Ishikawa (cell line): ENCODE measurements around the gene SNX11.

Experiments used
- CEBPB ChIP-seq: IDR thresholded peaks from 2 replicates; pipeline ENCODE4 v1.6.1; 2012
- CREB1 ChIP-seq: IDR thresholded peaks from 2 replicates; pipeline ENCODE4 v1.6.1; 2012; ENCODE audit warnings: low read depth
- EGR1 ChIP-seq: IDR thresholded peaks from 2 replicates; pipeline ENCODE4 v1.6.1; 2012
- EP300 ChIP-seq: IDR thresholded peaks from 2 replicates; pipeline ENCODE4 v1.6.1; 2012; ENCODE audit warnings: borderline replicate concordance
- FOXM1 ChIP-seq: IDR thresholded peaks from 2 replicates; pipeline ENCODE4 v1.6.1; 2012; ENCODE audit warnings: low read depth, borderline replicate concordance
- NFIC ChIP-seq: IDR thresholded peaks from 2 replicates; pipeline ENCODE4 v1.6.1; 2012
- RAD21 ChIP-seq: IDR thresholded peaks from 2 replicates; pipeline ENCODE4 v1.6.1; 2012; ENCODE audit warnings: low read depth
- REST ChIP-seq: IDR thresholded peaks from 2 replicates; pipeline ENCODE4 v1.6.1; 2012; ENCODE audit warnings: low read depth, mild to moderate bottlenecking
- TAF1 ChIP-seq: IDR thresholded peaks from 2 replicates; pipeline ENCODE4 v1.6.1; 2012; ENCODE audit warnings: low read depth, mild to moderate bottlenecking
- TCF12 ChIP-seq: IDR thresholded peaks from 2 replicates; pipeline ENCODE4 v1.6.1; 2012; ENCODE audit warnings: low read depth
- TEAD4 ChIP-seq: IDR thresholded peaks from 2 replicates; pipeline ENCODE4 v1.6.1; 2012
- YY1 ChIP-seq: IDR thresholded peaks from 2 replicates; pipeline ENCODE4 v1.6.1; 2012; ENCODE audit warnings: low read depth
- ZBTB7A ChIP-seq: IDR thresholded peaks from 2 replicates; pipeline ENCODE4 v1.6.1; 2012; ENCODE audit warnings: low read depth
- TF ChIP-seq, protein P1 (sequence below): IDR thresholded peaks from 2 replicates; pipeline ENCODE4 v1.6.1; 2012
- TF ChIP-seq, protein P2 (sequence below): IDR thresholded peaks from 2 replicates; pipeline ENCODE4 v1.6.1; 2012

SNX11 gene

GRCh38 chr17:48129981-48130380, 22.4 kb downstream of the SNX11 start:
- no peak for TF ChIP-seq TAF1

DNA sequence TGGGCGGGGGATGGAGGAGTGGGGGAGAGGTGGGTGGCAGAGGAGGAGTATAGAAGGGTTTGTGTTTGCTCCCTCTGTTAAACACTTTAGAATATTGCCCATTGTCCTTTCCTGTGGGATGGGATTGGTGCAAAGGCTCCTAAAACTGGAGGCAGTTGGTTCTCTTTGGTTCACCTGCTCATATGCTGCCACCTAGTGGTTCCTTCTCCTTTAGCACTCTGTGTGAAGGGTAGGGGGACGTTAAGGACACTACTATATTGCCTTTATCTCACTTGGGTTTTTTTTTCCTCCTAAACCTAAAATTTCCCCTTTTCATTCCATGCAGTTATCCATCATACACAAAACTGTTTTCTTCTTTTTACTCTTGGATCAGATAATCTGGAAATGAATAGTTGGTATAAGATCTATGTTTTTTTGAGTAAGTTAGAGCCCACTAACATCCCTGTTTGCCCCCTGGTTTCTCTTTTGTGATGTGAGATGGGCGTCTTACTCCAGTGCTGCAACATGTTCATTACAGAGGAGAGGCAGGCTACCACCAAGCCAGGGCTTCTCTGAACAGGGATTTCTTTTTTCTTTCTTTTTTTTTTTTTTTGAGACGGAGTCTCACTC, 23.8 kb downstream of the SNX11 start:
- TF ChIP-seq TCF12 = no peak
- peak; percentile 98 for TF ChIP-seq RAD21

- TF ChIP-seq CREB1 = no peak
- no peak for TF ChIP-seq EP300
These were observed 24.8 kb downstream of the SNX11 start for GRCh38 chr17:48132385-48132784.

GRCh38 chr17:48134912-48135480, 27.4 kb downstream of the SNX11 start:
- no peak for TF ChIP-seq CEBPB
- TF ChIP-seq, protein P1, sequence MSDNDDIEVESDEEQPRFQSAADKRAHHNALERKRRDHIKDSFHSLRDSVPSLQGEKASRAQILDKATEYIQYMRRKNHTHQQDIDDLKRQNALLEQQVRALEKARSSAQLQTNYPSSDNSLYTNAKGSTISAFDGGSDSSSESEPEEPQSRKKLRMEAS = no peak
- no peak for TF ChIP-seq CREB1
- TF ChIP-seq TEAD4 = no peak
- TF ChIP-seq ZBTB7A = no peak
- TF ChIP-seq, protein P2, sequence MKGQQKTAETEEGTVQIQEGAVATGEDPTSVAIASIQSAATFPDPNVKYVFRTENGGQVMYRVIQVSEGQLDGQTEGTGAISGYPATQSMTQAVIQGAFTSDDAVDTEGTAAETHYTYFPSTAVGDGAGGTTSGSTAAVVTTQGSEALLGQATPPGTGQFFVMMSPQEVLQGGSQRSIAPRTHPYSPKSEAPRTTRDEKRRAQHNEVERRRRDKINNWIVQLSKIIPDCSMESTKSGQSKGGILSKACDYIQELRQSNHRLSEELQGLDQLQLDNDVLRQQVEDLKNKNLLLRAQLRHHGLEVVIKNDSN = no peak
- TF ChIP-seq TCF12 = no peak
- no peak for TF ChIP-seq RAD21
- no peak for TF ChIP-seq EP300
- no peak for TF ChIP-seq YY1
- TF ChIP-seq EGR1 = no peak
- no peak for TF ChIP-seq FOXM1
- TF ChIP-seq REST = no peak
- no peak for TF ChIP-seq TAF1
- TF ChIP-seq NFIC = no peak

DNA sequence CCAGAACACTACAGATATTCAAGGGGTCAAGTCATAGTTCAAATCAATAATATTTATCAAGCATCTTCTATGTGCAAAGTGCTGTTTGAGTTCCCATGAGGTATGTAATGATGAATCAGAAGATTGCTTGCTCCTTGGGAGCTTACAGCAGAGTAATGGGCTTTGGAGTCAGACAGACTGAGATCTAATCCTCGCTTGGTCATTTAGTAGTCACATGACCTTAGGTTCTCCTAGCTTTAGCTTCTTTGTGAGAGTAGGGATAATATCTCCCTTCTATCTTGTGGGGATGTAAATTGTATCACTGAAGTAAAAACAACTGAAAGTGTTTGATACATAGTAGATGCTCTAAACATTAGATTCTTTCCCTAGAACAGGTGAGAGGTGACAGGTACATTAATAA, 30.1 kb downstream of the SNX11 start:
- no peak for TF ChIP-seq RAD21
- TF ChIP-seq, protein P1 = no peak
- no peak for TF ChIP-seq EP300
- no peak for TF ChIP-seq CEBPB
- TF ChIP-seq, protein P2 = no peak
- TF ChIP-seq YY1 = no peak
- TF ChIP-seq NFIC = no peak
- TF ChIP-seq ZBTB7A = no peak
- TF ChIP-seq CREB1 = no peak
- no peak for TF ChIP-seq TEAD4

- TF ChIP-seq FOXM1 (no peak), TAF1 (no peak), EGR1 (no peak)
These were observed 32.4 kb downstream of the SNX11 start for GRCh38 chr17:48139944-48140343.

- TF ChIP-seq ZBTB7A = no peak
- no peak for TF ChIP-seq CREB1
- no peak for TF ChIP-seq EGR1
- no peak for TF ChIP-seq YY1
- no peak for TF ChIP-seq CEBPB
- TF ChIP-seq NFIC = no peak
- no peak for TF ChIP-seq EP300
- no peak for TF ChIP-seq RAD21
- TF ChIP-seq, protein P2 = no peak
- TF ChIP-seq FOXM1 = no peak
- no peak for TF ChIP-seq REST
- no peak for TF ChIP-seq TCF12
- TF ChIP-seq, protein P1 = no peak
These were observed 36.1 kb downstream of the SNX11 start for GRCh38 chr17:48143629-48144028.
